ENCODE data around the gene MDN1. TPM values are rescaled to one million over a fixed set of nuclear protein-coding genes. Genes with fewer than 3 reads are reported as not detected.

Gene MDN1
- total RNA-seq, 1 experiment from 2014 or later: 53.6 TPM

GRCh38 chr6:89769572-89769971 is 50.0 kb downstream of the MDN1 start:
- ChIA-PET RAD21 (ENCODE audit: low non-redundant PET in 1 of 2, low total read pairs in 2 of 2, uncharacterized antibody in 2 of 2, unreplicated experiment in 2 of 2) (no interaction called here), POLR2A (no interaction called here), CTCF (no interaction called here)
- no peaks in the 10 kb centered on the region for H3K9me2 ChIP-seq (ENCODE audit: insufficient read depth)
- no peak overlapping the region for H2AFZ ChIP-seq (ENCODE audit: low read depth, low read length, poor library complexity, severe bottlenecking)
- BruUV-seq (replicated peaks): no TSS peak
- no peak overlapping the region for H3K4me2 ChIP-seq (ENCODE audit: low read length)
- H3K9me3 ChIP-seq (ENCODE audit: control insufficient read depth in 1 of 2, insufficient read depth in 1 of 2, low read depth in 1 of 2, low read length in 2 of 2): no peaks in the 10 kb centered on the region
- no peak overlapping the region for H3K9ac ChIP-seq (ENCODE audit: low read length)
- no peak for ATAC-seq
- TF ChIP-seq POLR2A (IDR thresholded peaks at IDR 0.05; ENCODE audit: borderline replicate concordance, extremely low read depth, insufficient read depth, insufficient read length) (no peak), EZH2 (IDR thresholded peaks at IDR 0.05) (no peak), ATF3 (IDR thresholded peaks at IDR 0.05) (no peak), ZFX (IDR thresholded peaks at IDR 0.05) (no peak), CTCF (IDR thresholded peaks at IDR 0.05 in 2 of 3, conservative IDR thresholded peaks at IDR 0.05 in 1 of 3; ENCODE audit: borderline replicate concordance in 1 of 3, insufficient read depth in 1 of 3, low read depth in 2 of 3, low read length in 2 of 3) (no peak), CEBPB (IDR thresholded peaks at IDR 0.05; ENCODE audit: low read depth) (no peak)
- intact Hi-C loops (cut with micrococcal nuclease): no loop called here
- H3K4me1 ChIP-seq (ENCODE audit: control insufficient read depth in 1 of 2, insufficient read depth in 2 of 2, low read length in 2 of 2): no peaks in the 10 kb centered on the region
- H3K4me3 ChIP-seq (replicated peaks in 1 of 2; ENCODE audit: low read depth in 1 of 2, low read length in 2 of 2): no peak overlapping the region
- no peaks in the 10 kb centered on the region for H3K27me3 ChIP-seq (ENCODE audit: insufficient read depth, low read length)
- H4K20me1 ChIP-seq (ENCODE audit: insufficient read depth): no peaks in the 10 kb centered on the region
- no peak for DNase-seq (ENCODE audit: low read depth, low spot score)
- peaks cover 36 to 45% of the 10 kb centered on the region in 2 experiments for H3K36me3 ChIP-seq (ENCODE audit: control insufficient read depth in 1 of 2, insufficient read depth in 2 of 2, low read length in 2 of 2)
- no peaks in the 10 kb centered on the region; the same call in 1 of the 2 replicates for H3K79me2 ChIP-seq (ENCODE audit: insufficient read depth, low read length)
- H3K27ac ChIP-seq (ENCODE audit: low read depth, low read length): no peak overlapping the region

- Histone ChIP-seq H3K4me1 (ENCODE audit: control insufficient read depth in 1 of 2, insufficient read depth in 2 of 2, low read length in 2 of 2) (no peaks in the 10 kb centered on the region), H2AFZ (ENCODE audit: low read depth, low read length, poor library complexity, severe bottlenecking) (no peak overlapping the region), H3K79me2 (ENCODE audit: insufficient read depth, low read length) (peaks cover 6% of the 10 kb centered on the region; the same call in 1 of the 2 replicates), H3K27ac (ENCODE audit: low read depth, low read length) (no peak overlapping the region), H3K36me3 (ENCODE audit: control insufficient read depth in 1 of 2, insufficient read depth in 2 of 2, low read length in 2 of 2) (peaks cover 39 to 47% of the 10 kb centered on the region in 2 experiments), H4K20me1 (ENCODE audit: insufficient read depth) (peaks cover 3% of the 10 kb centered on the region; the same call in 1 of the 2 replicates), H3K4me3 (replicated peaks in 1 of 2; ENCODE audit: low read depth in 1 of 2, low read length in 2 of 2) (no peak overlapping the region), H3K9ac (ENCODE audit: low read length) (no peak overlapping the region), H3K27me3 (ENCODE audit: insufficient read depth, low read length) (no peaks in the 10 kb centered on the region), H3K9me2 (ENCODE audit: insufficient read depth) (no peaks in the 10 kb centered on the region), H3K4me2 (ENCODE audit: low read length) (no peak overlapping the region), H3K9me3 (ENCODE audit: control insufficient read depth in 1 of 2, insufficient read depth in 1 of 2, low read depth in 1 of 2, low read length in 2 of 2) (no peaks in the 10 kb centered on the region)
- BruUV-seq (replicated peaks): no TSS peak
- intact Hi-C loops (cut with micrococcal nuclease): no loop called here
- CTCF ChIA-PET: no interaction called here
- RAD21 ChIA-PET (ENCODE audit: low non-redundant PET in 1 of 2, low total read pairs in 2 of 2, uncharacterized antibody in 2 of 2, unreplicated experiment in 2 of 2): no interaction called here
- DNase-seq (ENCODE audit: low read depth, low spot score): no peak
- POLR2A ChIA-PET: no interaction called here
- ATAC-seq: no peak
- TF ChIP-seq CTCF (IDR thresholded peaks at IDR 0.05 in 2 of 3, conservative IDR thresholded peaks at IDR 0.05 in 1 of 3; ENCODE audit: borderline replicate concordance in 1 of 3, insufficient read depth in 1 of 3, low read depth in 2 of 3, low read length in 2 of 3): no peak
- TF ChIP-seq SP1 (IDR thresholded peaks at IDR 0.05; ENCODE audit: low read depth): no peak
- no peak for TF ChIP-seq REST (IDR thresholded peaks at IDR 0.05; ENCODE audit: low read depth)
- TF ChIP-seq EGR1 (IDR thresholded peaks at IDR 0.05; ENCODE audit: low read depth): no peak
- no peak for TF ChIP-seq ELF1 (IDR thresholded peaks at IDR 0.05; ENCODE audit: borderline replicate concordance, low read depth)
- no peak for TF ChIP-seq RAD21 (IDR thresholded peaks at IDR 0.05; ENCODE audit: low read depth)
- no peak for TF ChIP-seq FOSL1 (IDR thresholded peaks at IDR 0.05; ENCODE audit: low read depth)
- no peak for TF ChIP-seq EZH2phosphoT487 (IDR thresholded peaks at IDR 0.05; ENCODE audit: borderline replicate concordance)
- no peak for TF ChIP-seq ZFX (IDR thresholded peaks at IDR 0.05)
Measured at GRCh38 chr6:89768324-89768723, 51.3 kb downstream of the MDN1 start.
